Astrocyte (in vitro differentiated cells and primary cell): ENCODE measurements around the gene MLLT1. TPM values are rescaled to one million over a fixed set of nuclear protein-coding genes. Genes with fewer than 3 reads are reported as not detected.

Experiments
- DNase-seq: peaks from one replicate; pipeline ENCODE4 v3.0.0-alpha.2; 2010; ENCODE audit warnings: low read depth
- FAIRE-seq: peaks from 2 replicates; lab custom pipeline; 2011; peaks lifted over from hg19 to GRCh38; lab: Jason Lieb, UNC
- H2AFZ ChIP-seq: 2 replicates; pipeline ENCODE4 v1.6.0; 2012; ENCODE audit warnings: low read depth, low read length, inconsistent platforms
- H3K27ac ChIP-seq: 2 replicates; pipeline ENCODE4 v1.5.1; 2011; ENCODE audit warnings: low read depth, low read length, inconsistent platforms
- H3K27me3 ChIP-seq: 2 replicates; pipeline ENCODE4 v1.6.0; 2011; ENCODE audit warnings: low read length, inconsistent platforms; ENCODE audit not compliant: insufficient read depth
- H3K36me3 ChIP-seq: 2 replicates; pipeline ENCODE4 v1.5.1; 2011; ENCODE audit warnings: low read length, inconsistent platforms; ENCODE audit not compliant: insufficient read depth
- H3K4me1 ChIP-seq: 2 replicates; pipeline ENCODE4 v1.5.1; 2011; ENCODE audit warnings: low read length, inconsistent platforms; ENCODE audit not compliant: insufficient read depth
- H3K4me2 ChIP-seq: 2 replicates; pipeline ENCODE4 v1.6.0; 2012; ENCODE audit warnings: low read length, inconsistent platforms
- H3K4me3 ChIP-seq: 2 replicates; pipeline ENCODE4 v1.5.1; 2011; ENCODE audit warnings: low read depth, mild to moderate bottlenecking, low read length, inconsistent platforms; ENCODE audit not compliant: insufficient read depth
- H3K79me2 ChIP-seq: 2 replicates; pipeline ENCODE4 v1.6.0; 2012; ENCODE audit warnings: mild to moderate bottlenecking, low read length, inconsistent platforms; ENCODE audit not compliant: insufficient read depth
- H3K9ac ChIP-seq: 2 replicates; pipeline ENCODE4 v1.6.0; 2012; ENCODE audit warnings: mild to moderate bottlenecking, low read length, inconsistent platforms
- H3K9me3 ChIP-seq: 2 replicates; pipeline ENCODE4 v1.5.1; 2012; ENCODE audit warnings: low read depth, mild to moderate bottlenecking, low read length, inconsistent platforms; ENCODE audit not compliant: insufficient read depth
- H4K20me1 ChIP-seq: 2 replicates; pipeline ENCODE4 v1.6.0; 2012; ENCODE audit warnings: low read length, inconsistent platforms; ENCODE audit not compliant: insufficient read depth
- H3K27ac Mint-ChIP-seq: one replicate; pipeline ENCODE4 v1.8.0; 2021; ENCODE audit warnings: mild to moderate bottlenecking, mixed read lengths; ENCODE audit not compliant: unreplicated experiment
- H3K27me3 Mint-ChIP-seq: one replicate; pipeline ENCODE4 v1.8.0; 2021; ENCODE audit warnings: low read depth, mixed read lengths; ENCODE audit not compliant: unreplicated experiment
- H3K36me3 Mint-ChIP-seq: one replicate; pipeline ENCODE4 v1.8.0; 2021; ENCODE audit warnings: low read depth, mixed read lengths; ENCODE audit not compliant: unreplicated experiment
- H3K4me1 Mint-ChIP-seq: one replicate; pipeline ENCODE4 v1.8.0; 2021; ENCODE audit warnings: low read depth, mixed read lengths; ENCODE audit not compliant: unreplicated experiment
- H3K4me3 Mint-ChIP-seq: one replicate; pipeline ENCODE4 v1.8.0; 2021; ENCODE audit warnings: mild to moderate bottlenecking, moderate library complexity, mixed read lengths; ENCODE audit not compliant: unreplicated experiment
- H3K9me3 Mint-ChIP-seq: one replicate; pipeline ENCODE4 v1.8.0; 2021; ENCODE audit warnings: mild to moderate bottlenecking, mixed read lengths; ENCODE audit not compliant: unreplicated experiment
- EZH2 ChIP-seq: IDR thresholded peaks from 2 replicates; pipeline ENCODE4 v1.6.1; 2012; ENCODE audit warnings: mild to moderate bottlenecking, low read length, inconsistent platforms; ENCODE audit not compliant: insufficient read depth
- total RNA-seq: library from RNA; stranded (reverse); gene quantifications from 2 replicates; pipeline ENCODE4 v1.2.1, GENCODE V29; 2021
- TF ChIP-seq, protein P1 (sequence below): IDR thresholded peaks from 2 replicates; pipeline ENCODE4 v1.5.1; 2011; ENCODE audit warnings: low read depth, mild to moderate bottlenecking, inconsistent platforms, low read length, moderate library complexity; ENCODE audit not compliant: insufficient read depth

Gene MLLT1
- total RNA-seq, 1 donor from 2014 or later: 46.0 TPM

DNA sequence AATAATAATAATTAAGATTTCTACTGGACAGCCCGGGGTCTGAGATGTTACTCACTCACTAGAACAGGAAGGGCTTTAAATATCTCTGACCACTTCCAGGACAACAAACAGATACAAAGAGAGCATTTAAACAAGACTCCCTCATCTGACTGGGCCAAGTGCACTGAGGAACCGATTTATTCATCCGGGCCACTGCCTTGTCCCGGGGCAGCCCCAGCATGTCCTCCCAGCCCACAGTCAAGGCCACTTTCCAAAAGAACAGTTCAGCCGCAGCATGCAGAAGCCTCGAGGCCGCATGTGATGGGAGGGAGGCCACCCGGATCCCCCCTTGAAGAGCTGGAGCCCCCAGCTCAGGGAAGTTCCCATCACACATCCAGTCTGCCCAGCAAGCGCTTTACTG is 30.5 kb downstream of the MLLT1 start:
- Histone ChIP-seq H3K4me3 (peak overlapping the region; percentile 15), H4K20me1 (peaks cover 86% of the 10 kb centered on the region), H3K4me1 (peaks cover 38% of the 10 kb centered on the region), H3K9ac (peak overlapping the region; percentile 53), H3K27me3 (no peaks in the 10 kb centered on the region), H2AFZ (no peak overlapping the region), H3K36me3 (no peaks in the 10 kb centered on the region), H3K4me2 (peak overlapping the region; percentile 57), H3K9me3 (no peaks in the 10 kb centered on the region), H3K27ac (peak overlapping the region; percentile 69), H3K79me2 (peaks cover 89% of the 10 kb centered on the region)
- no peak overlapping the region for H3K27ac Mint-ChIP-seq
- H3K36me3 Mint-ChIP-seq: peaks cover 14% of the 10 kb centered on the region
- H3K4me3 Mint-ChIP-seq: peak overlapping the region; percentile 45
- no peaks in the 10 kb centered on the region for H3K9me3 Mint-ChIP-seq
- DNase-seq (peak; percentile 27), FAIRE-seq (no peak)
- TF ChIP-seq, protein P1, sequence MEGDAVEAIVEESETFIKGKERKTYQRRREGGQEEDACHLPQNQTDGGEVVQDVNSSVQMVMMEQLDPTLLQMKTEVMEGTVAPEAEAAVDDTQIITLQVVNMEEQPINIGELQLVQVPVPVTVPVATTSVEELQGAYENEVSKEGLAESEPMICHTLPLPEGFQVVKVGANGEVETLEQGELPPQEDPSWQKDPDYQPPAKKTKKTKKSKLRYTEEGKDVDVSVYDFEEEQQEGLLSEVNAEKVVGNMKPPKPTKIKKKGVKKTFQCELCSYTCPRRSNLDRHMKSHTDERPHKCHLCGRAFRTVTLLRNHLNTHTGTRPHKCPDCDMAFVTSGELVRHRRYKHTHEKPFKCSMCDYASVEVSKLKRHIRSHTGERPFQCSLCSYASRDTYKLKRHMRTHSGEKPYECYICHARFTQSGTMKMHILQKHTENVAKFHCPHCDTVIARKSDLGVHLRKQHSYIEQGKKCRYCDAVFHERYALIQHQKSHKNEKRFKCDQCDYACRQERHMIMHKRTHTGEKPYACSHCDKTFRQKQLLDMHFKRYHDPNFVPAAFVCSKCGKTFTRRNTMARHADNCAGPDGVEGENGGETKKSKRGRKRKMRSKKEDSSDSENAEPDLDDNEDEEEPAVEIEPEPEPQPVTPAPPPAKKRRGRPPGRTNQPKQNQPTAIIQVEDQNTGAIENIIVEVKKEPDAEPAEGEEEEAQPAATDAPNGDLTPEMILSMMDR: no peak
- TF ChIP-seq EZH2: no peak
- peaks cover 10% of the 10 kb centered on the region for H3K4me1 Mint-ChIP-seq
- H3K27me3 Mint-ChIP-seq: no peaks in the 10 kb centered on the region

DNA sequence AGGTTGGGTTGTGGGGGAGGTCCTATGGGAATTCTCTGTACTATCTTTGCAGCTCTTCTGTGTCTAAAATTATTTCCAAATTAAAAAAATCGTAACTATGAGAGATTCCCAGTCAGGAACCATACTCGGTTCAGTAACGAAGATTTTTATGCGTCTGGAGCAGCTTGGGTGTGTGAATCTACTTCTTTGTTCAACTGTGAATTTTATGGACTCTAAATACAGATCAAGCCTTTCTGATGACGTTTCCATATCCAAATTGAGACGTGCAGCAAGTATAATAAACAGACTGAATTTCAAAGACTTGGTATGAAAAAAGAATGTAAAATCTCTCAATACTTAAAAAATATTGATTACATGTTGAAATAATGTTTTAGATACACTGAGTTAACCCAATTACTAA is 30.9 kb downstream of the MLLT1 start:
- Mint-ChIP-seq H3K36me3 (peaks cover 12% of the 10 kb centered on the region), H3K27me3 (no peaks in the 10 kb centered on the region), H3K4me1 (peaks cover 14% of the 10 kb centered on the region), H3K9me3 (no peaks in the 10 kb centered on the region), H3K4me3 (no peak overlapping the region), H3K27ac (no peak overlapping the region)
- Histone ChIP-seq H3K4me3 (no peak overlapping the region), H3K9me3 (no peaks in the 10 kb centered on the region), H3K27me3 (no peaks in the 10 kb centered on the region), H3K4me1 (peaks cover 42% of the 10 kb centered on the region), H2AFZ (no peak overlapping the region), H3K36me3 (no peaks in the 10 kb centered on the region), H3K79me2 (peaks cover 89% of the 10 kb centered on the region), H3K4me2 (peak overlapping the region; percentile 18), H3K27ac (peak overlapping the region; percentile 30), H4K20me1 (peaks cover 86% of the 10 kb centered on the region), H3K9ac (no peak overlapping the region)
- TF ChIP-seq, protein P1: no peak
- no peak for TF ChIP-seq EZH2
- no peak for DNase-seq
- no peak for FAIRE-seq

DNA sequence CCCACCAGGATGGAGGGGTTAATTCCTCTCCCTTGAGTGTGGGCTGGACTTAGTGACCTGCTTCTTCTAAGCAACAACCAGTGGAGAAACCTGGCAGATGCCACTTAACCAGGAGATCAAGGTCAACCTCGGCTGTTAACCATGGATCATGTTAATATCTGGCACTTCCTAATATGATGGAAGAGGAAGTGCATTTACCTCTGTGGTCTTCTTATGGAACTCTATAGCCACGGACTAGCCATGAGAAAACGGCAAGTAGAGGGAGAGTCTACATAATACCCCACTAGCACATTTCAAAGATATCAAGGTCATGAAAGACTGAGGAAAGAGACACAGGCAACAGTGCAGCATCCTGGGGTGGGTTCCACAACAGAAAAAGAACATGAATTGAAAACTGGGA is 31.4 kb downstream of the MLLT1 start:
- no peak overlapping the region for H2AFZ ChIP-seq
- H3K9me3 ChIP-seq: no peaks in the 10 kb centered on the region
- FAIRE-seq (no peak), DNase-seq (no peak)
- H3K27ac ChIP-seq: peak overlapping the region; percentile 30
- TF ChIP-seq, protein P1: no peak
- no peak for TF ChIP-seq EZH2
- peaks cover 40% of the 10 kb centered on the region for H3K4me1 ChIP-seq
- peaks cover 86% of the 10 kb centered on the region for H3K79me2 ChIP-seq
- Mint-ChIP-seq H3K27ac (no peak overlapping the region), H3K9me3 (no peaks in the 10 kb centered on the region), H3K36me3 (peaks cover 12% of the 10 kb centered on the region), H3K4me1 (peaks cover 15% of the 10 kb centered on the region), H3K4me3 (no peak overlapping the region), H3K27me3 (no peaks in the 10 kb centered on the region)
- H3K9ac ChIP-seq: no peak overlapping the region
- no peak overlapping the region for H3K4me2 ChIP-seq
- no peaks in the 10 kb centered on the region for H3K36me3 ChIP-seq
- no peak overlapping the region for H3K4me3 ChIP-seq
- no peaks in the 10 kb centered on the region for H3K27me3 ChIP-seq
- peaks cover 84% of the 10 kb centered on the region for H4K20me1 ChIP-seq
